RKO (cell line): ENCODE data around the gene EIF2S3.
"Not testable (repeated sequence)": the region's sequence is repeated elsewhere in the genome, so short reads cannot be mapped to it uniquely, and the experiment has no call there.

ENCODE experiments used
- DNase-seq: peaks from one replicate; pipeline ENCODE4 v3.0.0-alpha.2; 2016; ENCODE audit warnings: low spot score

Gene EIF2S3

DNA sequence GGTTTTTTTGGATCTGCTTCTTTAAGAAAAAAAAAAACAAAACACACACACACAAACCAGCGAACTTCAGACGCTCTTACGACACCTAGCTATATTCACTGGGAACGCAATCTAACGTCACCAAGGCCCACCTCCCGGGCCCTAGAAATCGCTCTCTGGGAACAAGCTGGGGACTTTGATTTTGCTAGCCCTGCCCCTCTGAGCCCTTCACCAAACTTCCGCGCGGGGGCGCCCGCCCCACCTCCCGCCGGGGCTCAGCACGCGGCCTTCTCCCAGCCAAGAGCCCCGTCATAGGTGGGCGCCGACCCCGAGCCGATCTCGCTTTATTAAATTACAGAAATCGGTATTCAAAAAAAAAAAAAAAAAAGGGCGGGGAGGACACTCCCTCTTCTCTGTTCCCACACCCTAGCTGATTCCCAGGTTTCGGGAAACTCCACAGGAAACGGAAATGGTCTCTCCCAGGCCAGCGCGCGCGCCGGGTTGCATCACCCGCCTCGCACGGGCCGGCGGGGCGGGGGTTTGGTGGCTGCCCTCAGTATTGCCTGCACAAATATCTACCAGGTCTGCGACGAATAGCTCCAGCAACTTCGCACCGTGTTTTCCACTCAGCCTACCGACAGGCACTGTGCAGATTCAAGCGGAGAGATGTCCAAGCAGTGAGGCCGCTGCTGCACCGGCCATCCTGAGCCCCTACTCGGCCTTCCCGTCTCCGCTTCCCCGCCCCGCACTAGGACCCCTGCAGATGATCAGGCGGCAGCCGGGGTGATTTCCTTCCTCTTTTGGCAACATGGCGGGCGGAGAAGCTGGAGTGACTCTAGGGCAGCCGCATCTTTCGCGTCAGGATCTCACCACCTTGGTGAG, at the start of gene EIF2S3:
Gene EIF2S3, plus strand, starts transcription at position 775 of the 861 bp plus-strand sequence. Its CDS starts 13 bp downstream, at position 788.
- DNase-seq, result peak; percentile 98

DNA sequence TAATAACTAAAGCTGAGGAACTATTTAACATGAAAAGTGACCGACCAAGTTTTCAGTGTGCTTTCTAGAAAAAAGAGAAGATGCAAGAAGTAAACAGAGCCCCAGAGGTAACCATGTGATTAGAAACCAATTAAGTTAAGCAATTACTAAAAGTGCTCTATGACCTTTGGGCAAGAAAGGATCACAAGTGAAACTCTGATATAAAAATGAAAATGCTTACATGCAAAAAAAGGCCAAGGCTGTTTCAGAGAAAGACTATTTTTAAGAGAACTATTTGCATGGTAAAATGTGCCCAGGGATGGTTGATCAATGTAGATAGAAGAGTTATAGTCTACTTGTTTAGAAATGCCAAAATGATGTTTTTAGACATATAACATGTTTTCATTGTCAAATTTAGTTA, 49.7 kb upstream of the EIF2S3 start:
- DNase-seq, result no peak

GRCh38 chrX:24005867-24006266, 48.9 kb upstream of the EIF2S3 start:
- no peak for DNase-seq

GRCh38 chrX:24012266-24012665, 42.5 kb upstream of the EIF2S3 start:
- DNase-seq, result no peak

DNA sequence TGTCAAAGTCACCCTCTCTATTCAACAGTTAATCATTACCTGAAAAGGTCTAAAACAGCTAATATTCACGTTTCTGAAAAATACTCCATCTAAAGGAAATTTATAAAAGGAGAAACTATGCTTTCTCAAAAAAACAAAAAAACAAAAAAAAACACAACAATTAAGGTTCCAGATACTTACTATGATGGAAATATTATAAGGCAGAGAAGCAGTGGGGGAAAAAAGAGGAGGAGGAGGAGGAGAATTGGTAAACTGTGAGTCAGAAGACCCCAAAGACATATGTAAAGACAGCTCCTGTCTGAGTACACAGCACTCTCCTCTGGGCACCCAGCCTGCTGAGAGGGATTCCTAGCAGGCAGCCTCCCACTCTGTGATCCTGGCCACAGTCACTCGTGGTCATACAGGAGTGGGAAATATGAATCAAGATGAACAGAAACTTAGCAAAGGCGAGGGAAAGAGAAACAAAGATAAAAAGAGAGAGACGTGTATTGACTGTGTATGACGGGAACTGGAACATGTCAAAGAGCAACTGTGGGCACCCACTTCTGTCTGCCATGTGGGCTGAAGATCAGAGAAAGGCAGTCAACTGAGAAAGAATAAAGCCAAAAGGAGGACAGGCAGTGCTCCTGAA, 40.3 kb upstream of the EIF2S3 start:
- no peak for DNase-seq

- DNase-seq, result no peak
These were observed 37.1 kb upstream of the EIF2S3 start for GRCh38 chrX:24017674-24018073.

DNA sequence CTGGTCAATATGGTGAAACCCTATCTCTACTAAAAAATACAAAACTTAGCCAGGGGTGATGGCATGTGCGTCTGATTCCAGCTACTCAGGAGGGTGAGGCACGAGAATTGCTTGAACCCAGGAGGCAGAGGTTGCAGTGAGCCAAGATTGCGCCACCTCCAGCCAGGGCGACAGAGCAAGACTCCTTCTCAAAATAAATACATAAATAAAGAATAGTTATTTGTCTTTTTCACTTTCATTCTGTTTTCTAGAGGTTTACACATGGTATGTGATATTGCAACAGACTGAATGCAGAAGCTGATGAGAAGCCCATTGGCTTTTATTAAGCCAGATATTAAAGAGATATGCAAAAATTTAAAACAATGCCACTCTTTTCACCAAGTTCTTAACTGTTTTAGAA, 35.9 kb upstream of the EIF2S3 start:
- DNase-seq, result no peak

GRCh38 chrX:24019448-24019847, 35.3 kb upstream of the EIF2S3 start:
- DNase-seq, result no peak

GRCh38 chrX:24020306-24020876, 34.4 kb upstream of the EIF2S3 start:
- no peak for DNase-seq

GRCh38 chrX:24023544-24023943, 31.2 kb upstream of the EIF2S3 start:
- no peak for DNase-seq

DNA sequence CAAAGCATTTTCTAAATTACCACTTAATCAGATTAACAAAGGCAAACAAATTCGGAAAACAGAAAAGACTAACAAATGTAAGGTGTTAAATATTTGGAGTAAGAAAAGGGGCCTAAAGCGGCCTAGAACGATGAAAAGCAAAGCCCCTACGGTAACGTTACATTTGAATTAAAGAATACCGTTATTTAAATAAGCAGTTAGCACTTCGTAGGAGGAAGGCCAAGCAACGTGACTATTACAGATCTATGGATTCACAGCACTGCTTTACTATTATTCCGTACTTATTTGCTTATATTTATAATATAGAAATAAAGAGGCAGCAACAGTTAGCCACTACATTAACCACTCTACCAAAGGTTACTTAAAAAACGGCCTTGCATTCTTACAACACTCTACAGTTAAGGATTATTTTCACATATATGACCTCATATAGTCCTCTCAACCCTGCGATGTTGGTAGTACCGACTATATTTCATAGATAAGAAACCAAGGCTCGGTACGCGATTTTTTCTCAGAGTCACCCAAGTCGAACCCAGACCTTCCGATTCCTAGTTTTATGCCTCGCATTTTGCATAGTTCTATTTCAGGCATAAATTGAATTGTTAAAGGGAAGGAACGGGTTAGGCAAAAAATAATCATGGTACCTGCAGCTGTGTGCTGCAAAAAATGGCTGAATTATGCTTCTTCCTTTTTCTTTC, 30.6 kb upstream of the EIF2S3 start:
- DNase-seq, result peak; percentile 35

DNA sequence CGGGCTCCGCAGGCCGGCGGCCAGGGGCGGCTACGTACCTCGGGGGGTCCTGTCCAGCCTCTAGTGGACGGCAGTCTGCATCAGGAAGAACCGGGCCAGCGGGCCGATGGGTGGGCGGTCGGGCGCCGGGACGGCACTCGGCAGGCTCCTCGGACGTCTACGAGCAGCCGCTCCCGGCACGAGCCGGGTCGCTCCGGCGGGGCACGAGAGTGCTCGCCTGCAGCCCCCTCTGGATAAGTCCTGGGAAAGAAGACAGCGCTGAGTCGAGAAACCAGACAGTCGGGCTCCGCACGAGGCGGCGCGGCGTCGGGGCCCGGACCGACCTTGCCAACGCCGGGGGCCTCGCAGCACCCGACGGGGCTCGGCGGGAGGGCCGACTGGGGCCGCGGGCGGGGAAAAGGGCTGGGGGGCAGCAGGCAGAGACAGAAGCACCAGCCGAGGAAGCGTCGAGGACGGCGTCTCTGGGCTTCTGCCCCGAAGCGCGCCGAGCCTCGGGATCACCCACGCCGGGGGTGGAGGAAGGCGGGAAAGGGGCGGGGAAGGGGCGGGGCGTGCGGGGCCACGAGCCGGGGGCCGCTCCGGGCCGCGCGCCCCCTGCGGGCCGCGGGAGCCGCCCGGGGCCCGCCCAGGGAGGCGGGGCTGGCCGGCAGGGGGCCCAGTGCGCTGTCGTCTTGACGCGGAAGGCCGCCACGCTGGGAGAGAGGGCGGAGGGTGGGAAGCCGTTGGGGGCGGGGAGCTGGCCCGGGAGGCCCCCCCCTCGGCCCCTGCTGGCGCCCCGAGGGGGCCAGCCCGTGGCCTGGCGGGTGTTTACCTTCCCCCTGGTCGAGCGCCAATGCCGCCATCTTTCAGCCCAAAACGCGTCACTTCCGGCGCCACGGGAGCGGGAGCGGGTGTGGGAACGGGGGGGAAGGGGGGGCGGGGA, 29.7 kb upstream of the EIF2S3 start:
- DNase-seq, result peak; percentile 86

DNA sequence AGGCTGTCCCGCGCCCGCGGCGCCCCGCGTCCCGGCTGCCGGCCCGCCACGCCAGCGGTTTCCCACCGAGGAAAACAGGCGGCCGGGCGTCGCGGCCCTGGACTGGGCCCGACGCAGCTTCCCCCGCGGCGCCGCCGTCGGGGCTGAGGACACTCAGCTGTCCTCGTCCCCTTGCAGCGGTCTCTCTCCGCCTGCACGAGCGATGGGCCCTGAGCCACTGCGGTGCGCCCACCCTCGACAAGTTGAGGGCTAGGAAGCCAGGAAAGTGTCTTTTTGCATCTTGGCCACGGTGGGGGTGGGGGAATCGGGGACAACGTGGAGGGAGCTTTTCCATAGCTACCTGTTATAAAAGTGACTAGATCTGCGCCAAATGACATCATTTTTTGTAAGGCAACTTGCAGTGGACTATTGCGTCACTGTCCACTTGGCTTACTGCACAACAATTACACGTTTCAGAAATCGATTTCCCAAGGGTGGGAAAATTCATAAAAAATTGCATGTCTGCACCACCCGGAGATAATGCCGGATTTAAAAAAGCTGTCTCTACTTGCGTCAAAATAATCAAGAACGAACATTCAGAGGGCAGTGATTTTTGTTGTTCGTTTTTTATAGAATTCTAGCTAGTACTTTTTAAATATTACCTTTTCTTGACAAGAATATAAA, 28.9 kb upstream of the EIF2S3 start:
- DNase-seq, result peak; percentile 67

- no peak for DNase-seq
These were observed 28.3 kb upstream of the EIF2S3 start for GRCh38 chrX:24026432-24026831.

- no peak for DNase-seq
These were observed 27.7 kb upstream of the EIF2S3 start, which contains the start of gene KLHL15 for GRCh38 chrX:24027086-24027485. KLHL15 (minus strand) TSS chrX:24027186; CDS start chrX:24006693, 20,493 bp downstream.

GRCh38 chrX:24027985-24028384, 26.8 kb upstream of the EIF2S3 start:
- DNase-seq, result no peak

DNA sequence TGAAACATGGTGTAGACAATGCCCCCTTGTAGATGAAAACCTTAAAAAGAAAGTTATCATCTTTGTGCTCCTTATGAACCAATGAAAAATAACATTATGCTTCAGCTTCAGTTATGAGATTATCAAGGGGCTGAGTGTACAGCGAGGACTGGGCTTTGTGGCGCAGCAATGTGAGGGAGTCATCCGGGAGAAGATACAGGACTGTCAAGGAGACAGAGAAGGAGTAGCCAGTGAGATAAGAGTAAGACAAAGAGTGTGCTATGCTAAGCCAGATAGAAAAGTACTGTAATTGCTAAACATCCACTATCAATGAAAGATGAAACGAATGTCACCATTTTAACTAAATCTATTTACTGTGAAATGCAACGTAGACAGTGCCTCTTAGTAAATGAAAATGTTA, 24.2 kb upstream of the EIF2S3 start:
- no peak for DNase-seq

DNA sequence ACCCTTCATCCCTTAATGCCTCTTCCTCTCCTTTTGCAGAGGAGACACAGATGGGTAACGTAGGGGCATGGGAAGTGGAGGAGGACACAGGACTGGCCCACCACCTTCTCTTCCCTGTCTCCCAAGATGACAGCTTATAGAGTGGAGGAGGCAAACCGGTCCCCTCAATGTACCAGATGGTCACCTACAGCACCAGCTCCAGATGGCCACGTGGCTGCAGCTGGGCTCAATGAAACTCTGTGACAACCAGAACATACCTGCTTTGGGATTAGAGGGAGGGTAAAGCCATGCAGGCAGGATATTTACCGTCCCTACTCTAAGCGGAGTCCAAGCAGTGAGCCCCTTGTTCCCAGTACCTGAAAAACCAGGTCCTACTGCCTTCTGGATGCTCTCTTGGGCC, 20.3 kb upstream of the EIF2S3 start:
- DNase-seq, result no peak

DNA sequence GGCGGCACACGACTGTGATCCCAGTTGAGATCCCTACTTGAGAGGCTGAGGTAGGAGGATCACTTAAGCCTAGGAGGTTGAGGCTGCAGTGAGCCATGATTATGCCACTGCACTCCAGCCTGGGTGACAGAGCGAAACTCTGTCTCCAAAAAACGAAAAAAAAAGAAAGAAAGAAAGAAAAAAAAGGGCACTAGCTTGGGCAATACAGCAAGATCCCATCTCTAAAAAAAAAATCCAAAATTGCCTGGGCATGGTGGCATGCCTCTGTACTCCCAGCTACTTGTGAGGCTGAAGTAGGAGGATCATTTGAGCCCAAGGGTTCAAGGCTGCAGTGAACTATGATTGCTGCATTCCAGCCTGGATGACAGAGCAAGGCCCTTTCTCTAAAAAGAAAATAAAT, 17.0 kb upstream of the EIF2S3 start:
- DNase-seq, result no peak

- not testable (repeated sequence) for DNase-seq
These were observed 8.7 kb upstream of the EIF2S3 start for GRCh38 chrX:24046060-24046459.

DNA sequence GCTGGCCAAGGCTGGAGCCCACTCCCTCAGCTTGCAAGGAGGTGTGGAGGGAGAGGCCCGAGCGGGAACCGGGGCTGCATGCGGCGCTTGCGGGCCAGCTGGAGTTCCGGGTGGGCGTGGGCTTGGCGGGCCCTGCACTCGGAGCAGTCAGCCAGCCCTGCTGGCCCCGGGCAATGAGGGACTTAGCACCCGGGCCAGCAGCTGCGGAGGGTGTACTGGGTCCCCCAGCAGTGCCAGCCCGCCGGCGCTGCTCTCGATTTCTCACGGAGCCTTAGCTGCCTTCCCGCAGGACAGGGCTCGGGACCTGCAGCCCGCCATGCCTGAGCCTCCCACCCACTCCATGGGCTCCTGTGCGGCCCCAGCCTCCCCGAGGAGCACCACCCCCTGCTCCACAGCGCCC, 5.1 kb upstream of the EIF2S3 start:
- DNase-seq, result not testable (repeated sequence)
